CD4-positive, alpha-beta T cell treated with Interleukin-4 for 1 hour (primary cell): Measurements from ENCODE around the gene DOCK8.

Source experiments
- DNase-seq, 2 donors: peaks; one replicate each; pipeline ENCODE4 v3.0.0-alpha.2; 2020 to 2022

The DOCK8 gene

GRCh38 chr9:316382-316965, 101.8 kb downstream of the DOCK8 start:
- DNase-seq: no peak

DNA sequence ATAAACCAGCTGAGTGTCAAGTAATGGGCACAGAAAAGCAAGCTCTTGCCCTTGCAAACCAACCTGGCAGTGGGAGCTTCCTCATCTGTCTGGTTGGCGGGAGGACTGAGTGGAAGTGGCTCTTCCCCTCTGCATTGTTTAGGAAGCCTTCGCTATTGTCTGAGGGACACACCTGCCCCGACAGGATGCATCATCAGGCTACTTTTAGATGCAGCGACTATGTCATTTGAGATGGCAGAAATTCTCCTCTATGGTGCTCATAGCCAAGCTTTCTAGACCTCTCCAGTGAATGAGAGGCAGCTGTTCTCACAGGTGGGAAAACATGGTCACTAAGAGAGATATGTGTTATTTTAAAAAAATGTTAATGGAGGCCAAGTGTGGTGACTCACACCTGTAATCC, 104.0 kb downstream of the DOCK8 start:
- DNase-seq: no peak

GRCh38 chr9:324971-325370, 110.3 kb downstream of the DOCK8 start:
- no peak for DNase-seq

DNA sequence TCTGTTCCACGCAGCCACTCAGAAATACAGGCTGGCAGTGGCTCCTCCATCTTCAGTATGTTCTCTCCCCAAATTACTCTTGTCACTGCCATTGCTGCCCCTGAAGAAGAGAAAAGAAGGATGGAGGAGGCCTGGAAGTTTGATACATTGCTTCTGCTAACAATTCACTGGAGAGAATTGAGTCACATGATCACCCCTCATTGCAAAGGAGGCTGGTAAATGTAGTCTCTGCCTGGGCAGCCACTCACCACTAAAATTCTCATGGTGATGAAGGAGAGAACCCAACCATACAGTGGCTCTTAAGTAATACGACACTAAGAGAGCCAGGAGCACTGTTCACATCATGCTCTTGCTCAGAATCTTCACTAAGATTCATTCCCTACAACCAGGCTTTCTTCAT, 112.0 kb downstream of the DOCK8 start:
- DNase-seq: no peak

GRCh38 chr9:328453-328852, 113.8 kb downstream of the DOCK8 start:
- DNase-seq: no peak

DNA sequence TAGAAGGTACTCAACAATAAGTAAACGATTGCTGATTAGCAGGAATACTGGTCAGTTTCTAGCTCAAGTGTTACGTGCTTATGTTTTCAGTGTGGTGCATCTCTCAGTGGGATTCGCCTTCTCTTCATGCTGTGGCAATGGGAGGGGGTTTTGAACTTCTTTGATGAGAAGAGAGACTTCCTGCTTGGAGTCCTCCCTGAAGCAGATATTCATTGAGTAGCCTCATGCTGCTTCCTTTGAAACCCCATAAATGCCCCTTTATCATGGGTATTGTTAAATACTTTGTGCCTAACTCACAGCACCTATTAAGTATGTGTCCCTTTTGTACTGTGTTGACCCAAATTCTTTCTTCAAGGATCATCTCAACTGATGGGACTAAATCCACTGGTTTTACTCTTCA, 116.5 kb downstream of the DOCK8 start:
- no peak for DNase-seq

DNA sequence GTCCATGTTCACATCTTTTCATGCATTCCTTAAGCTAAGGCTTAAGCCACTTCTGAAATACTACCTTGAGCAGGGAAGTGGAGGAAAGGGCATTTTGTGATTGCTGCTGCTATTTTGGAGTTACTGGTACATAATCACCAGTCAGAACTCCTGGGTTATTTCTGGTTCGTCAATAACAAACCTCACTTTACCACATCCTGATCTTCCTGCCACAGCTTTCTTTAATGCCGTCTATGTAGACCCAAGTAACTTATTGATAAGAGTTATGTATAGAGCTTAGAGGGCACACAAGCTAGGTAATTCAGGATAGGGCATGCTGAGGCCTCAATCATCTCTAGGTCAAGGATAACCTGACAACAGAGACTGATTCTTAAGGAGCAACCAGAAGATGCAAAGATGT, 120.7 kb downstream of the DOCK8 start:
- DNase-seq: no peak

- DNase-seq: no peak
These were observed 121.4 kb downstream of the DOCK8 start for GRCh38 chr9:336039-336438.

GRCh38 chr9:338602-339001, 123.9 kb downstream of the DOCK8 start:
- DNase-seq: no peak

DNA sequence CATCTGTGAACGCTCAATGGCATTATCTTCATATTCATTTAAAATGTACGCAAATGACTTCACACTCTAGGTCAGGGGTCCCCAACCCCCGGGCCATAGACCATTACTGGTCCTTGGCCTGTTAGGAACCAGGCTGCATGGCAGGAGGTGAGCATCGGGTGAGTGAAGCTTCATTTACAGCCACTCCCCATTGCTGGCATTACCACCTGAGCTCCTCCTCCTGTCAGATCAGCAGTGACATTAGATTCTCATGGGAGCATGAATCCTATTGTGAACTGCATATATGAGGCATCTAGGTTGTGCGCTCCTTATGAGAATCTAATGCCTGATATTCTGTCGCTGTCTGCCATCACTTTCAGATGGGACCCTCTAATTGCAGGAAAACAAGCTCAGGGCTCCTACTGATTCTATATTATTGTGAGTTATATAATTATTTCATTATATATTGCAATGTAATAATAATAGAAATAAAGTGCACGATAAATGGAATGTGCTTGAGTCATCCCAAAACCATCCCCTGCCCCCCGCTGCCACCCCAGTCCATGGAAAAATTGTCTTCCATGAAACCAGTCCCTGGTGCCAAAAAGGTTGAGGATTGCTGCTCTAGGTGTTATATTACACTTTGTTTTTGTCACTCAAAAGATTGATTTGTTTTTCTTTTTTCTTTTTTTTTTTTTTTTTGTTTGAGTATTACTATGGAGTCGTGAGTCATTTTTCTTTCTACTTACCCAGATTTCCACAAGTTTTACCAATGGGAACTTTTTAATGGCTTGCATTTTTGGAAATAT, 127.2 kb downstream of the DOCK8 start:
- DNase-seq: no peak

- DNase-seq: no peak
These were observed 129.1 kb downstream of the DOCK8 start for GRCh38 chr9:343773-344172.

DNA sequence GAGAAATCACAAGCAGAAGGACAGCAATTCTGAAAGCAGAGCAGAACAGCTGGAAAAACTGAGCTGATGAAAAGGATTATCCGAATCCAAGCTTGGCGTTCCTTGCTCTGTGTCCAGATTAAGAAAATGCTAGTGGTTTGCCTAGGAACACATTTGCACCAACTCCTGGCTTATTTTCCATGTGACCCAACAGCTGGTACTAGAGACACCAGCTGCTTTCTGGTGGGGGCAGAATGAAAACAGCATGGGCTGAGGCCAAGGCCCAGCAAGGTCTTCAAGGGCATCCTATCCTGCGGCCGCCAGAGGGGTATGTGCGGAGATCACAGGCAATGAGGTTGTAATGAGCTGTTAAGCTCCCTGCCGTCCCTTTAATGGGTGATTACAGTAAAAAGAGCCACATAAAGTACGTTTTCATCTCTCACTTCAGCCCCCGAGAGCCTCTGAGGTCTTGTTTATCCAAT, 131.5 kb downstream of the DOCK8 start:
- DNase-seq: no peak

- no peak for DNase-seq
These were observed 133.1 kb downstream of the DOCK8 start for GRCh38 chr9:347667-348292.

DNA sequence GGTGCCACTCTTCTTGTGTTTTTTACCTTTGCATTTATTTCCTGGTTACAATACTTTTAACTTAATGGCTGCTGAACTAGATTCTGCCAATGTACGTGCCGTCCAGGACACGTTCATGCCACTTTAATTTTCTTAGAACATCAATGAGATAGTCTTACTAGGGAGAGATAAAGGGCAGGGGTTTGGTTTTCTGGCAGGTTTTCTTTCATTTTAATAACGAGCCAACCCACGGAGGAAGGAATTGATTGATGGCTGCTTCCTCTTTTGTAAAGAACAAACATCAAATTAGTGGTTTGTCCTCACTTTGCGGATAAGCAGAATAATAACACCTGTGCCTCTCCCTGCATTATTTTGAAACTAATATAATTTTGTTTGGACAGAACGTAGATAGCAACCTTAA, 135.7 kb downstream of the DOCK8 start:
- peak in 1 of 2 donors; percentile 3 for DNase-seq

DNA sequence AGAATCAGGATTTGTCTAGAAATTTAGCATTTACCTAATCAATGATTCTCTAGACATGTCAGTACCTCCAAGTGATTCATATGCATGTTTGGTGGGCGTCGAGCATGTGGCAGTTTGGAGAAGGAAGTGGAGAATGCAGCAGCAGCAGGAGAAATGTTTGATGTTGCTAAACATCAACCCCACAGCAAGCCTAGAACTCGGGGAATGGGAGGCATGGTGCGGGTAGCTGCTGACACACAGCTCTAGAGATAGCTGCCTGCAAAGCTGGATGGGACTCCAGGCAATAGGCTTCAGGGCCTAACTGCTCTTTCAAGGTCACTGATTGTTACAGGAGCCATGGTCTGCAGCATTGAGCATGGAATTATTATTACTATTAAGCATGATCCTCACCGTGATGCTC, 137.3 kb downstream of the DOCK8 start:
- no peak for DNase-seq

DNA sequence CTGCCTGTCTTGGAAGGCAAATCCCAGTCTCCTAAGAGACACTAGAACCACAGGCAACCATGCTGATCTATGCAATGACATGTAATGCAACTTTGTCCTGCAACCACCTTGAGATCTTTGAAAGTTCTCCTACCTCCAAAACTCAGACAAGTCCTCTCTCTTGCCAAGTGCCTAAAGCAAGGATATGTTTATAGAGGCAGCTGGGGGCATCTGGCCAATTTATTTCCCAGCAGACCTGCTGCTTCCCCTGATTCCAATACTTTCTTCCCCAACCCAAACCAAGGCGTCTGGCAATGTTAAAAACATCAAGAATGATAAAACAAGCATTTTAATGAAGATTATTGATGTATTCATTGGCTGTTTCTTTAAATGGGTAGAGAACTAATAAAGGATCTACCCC, 138.4 kb downstream of the DOCK8 start:
- DNase-seq: no peak

- no peak for DNase-seq
These were observed 139.8 kb downstream of the DOCK8 start for GRCh38 chr9:354453-354852.

- no peak for DNase-seq
These were observed 142.9 kb downstream of the DOCK8 start for GRCh38 chr9:357560-357959.

- no peak for DNase-seq
These were observed 148.1 kb downstream of the DOCK8 start for GRCh38 chr9:362561-363273.

- DNase-seq: no peak
These were observed 148.6 kb downstream of the DOCK8 start for GRCh38 chr9:363274-363612.

DNA sequence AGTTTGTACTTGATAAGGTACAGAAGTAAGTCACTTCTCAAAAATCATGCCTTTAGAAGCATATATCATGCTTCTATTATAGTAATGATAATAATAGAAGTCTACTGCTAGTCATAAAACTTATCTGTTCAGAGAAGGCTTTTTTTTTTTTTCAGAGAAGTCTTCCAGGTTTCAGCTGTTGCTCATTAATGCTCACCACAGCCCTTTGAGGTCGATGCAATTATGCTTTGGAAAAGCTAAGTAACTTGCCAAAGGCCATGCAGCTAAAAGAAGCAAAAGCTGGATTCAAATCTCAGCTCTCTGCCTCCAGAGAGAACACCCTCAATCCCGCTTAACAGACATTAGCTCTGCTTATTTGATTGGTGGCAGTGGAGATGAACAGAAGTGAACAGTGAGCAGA, 150.8 kb downstream of the DOCK8 start:
- no peak for DNase-seq

DNA sequence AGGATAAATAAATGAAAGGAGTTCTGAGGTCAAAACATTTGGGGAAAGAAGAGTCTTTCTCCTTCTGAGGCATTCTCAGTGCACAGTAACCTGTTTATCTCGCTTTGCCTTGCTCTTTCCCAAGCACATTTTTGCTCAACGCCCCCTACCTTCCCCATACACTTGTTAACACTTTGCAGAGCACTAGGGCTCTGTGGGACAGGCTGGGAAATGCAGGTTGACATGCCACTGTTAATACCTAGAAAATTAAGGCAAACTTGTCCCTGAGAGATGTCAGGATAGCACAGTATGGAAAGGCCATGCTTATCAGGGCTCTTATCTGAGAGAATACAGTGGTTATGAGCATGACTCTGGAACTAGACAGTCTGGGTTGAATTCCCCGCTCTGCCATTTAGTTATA, 152.0 kb downstream of the DOCK8 start:
- no peak for DNase-seq

DNA sequence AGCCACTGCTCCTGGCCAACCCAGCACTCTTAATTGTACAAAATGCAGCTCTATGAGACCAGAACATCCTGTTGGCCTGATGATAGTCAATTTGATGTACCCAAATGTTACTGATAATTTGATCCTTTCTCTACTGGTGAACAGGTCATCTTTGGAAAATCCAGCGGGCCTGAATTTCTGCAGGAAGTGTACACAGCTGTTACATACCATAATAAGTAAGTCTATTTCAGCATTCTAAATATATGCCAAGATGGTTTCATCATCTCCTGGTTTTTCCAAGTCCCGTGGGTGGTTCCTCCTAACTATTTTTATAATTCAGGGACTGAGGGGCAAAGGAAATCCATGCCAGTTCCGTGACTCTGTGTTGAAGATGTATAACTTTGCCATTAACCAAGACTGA, 155.4 kb downstream of the DOCK8 start:
- no peak for DNase-seq

- DNase-seq: no peak
These were observed 156.7 kb downstream of the DOCK8 start for GRCh38 chr9:371349-371748.
